OCI-LY3 (cell line): ENCODE results near the gene IST1.

ENCODE experiments used
- CTCF ChIP-seq: fragments of 200-600, 300-600 bp; sonication (generic); IDR thresholded peaks from 2 replicates; pipeline ENCODE4 v1.5.1; 2014; ENCODE audit warnings: antibody characterized with exemption, low read length, low read depth
- EZH2phosphoT487 ChIP-seq: fragments of 200-600 bp; shearing (Covaris generic); IDR thresholded peaks from 2 replicates; pipeline ENCODE4 v1.6.1; 2018; ENCODE audit warnings: antibody characterized with exemption, mixed run types, low read depth

GRCh38 chr16:71867939-71868338 lies 27.4 kb upstream of the IST1 start:
- no peak for TF ChIP-seq CTCF
- TF ChIP-seq EZH2phosphoT487, result no peak
